ENCODE measurements around the gene PRR11.
"Not testable (repeated sequence)": the region's sequence is repeated elsewhere in the genome, so short reads cannot be mapped to it uniquely, and the experiment has no call there.

PRR11 gene

GRCh38 chr17:59174671-59175070 is 19.1 kb downstream of the PRR11 start:
- DNase-seq, result no peak
- H4K20me1 ChIP-seq (ENCODE audit: insufficient read depth, low read length), result no peaks in the 10 kb centered on the region
- H3K9ac ChIP-seq (ENCODE audit: low read length), result no peak overlapping the region
- H3K4me1 ChIP-seq (ENCODE audit: low read length), result no peaks in the 10 kb centered on the region
- no peak overlapping the region for H2AFZ ChIP-seq (ENCODE audit: low read length)
- no peaks in the 10 kb centered on the region for H3K9me3 ChIP-seq (replicated peaks; ENCODE audit: insufficient read depth, low read length)
- H3K27ac ChIP-seq (ENCODE audit: low read length), result no peak overlapping the region
- no peak overlapping the region for H3K4me3 ChIP-seq (ENCODE audit: low read length)
- H3K4me2 ChIP-seq (ENCODE audit: low read depth, low read length), result no peak overlapping the region
- H3K27me3 ChIP-seq (replicated peaks; ENCODE audit: insufficient read depth, low read length), result no peaks in the 10 kb centered on the region
- H3F3A ChIP-seq (ENCODE audit: insufficient read depth, low read length), result no peaks in the 10 kb centered on the region
- H3K9me2 ChIP-seq (replicated peaks; ENCODE audit: insufficient read depth, low read length), result no peaks in the 10 kb centered on the region
- H3K36me3 ChIP-seq (replicated peaks; ENCODE audit: insufficient read depth, low read length), result no peaks in the 10 kb centered on the region; the same call in 1 of the 2 replicates
- TF ChIP-seq CTCF (IDR thresholded peaks at IDR 0.05; ENCODE audit: low read length), result no peak
- no peak for TF ChIP-seq EZH2 (optimal IDR thresholded peaks at IDR 0.05; ENCODE audit: low read depth, low read length)
- no peak for TF ChIP-seq EZH2phosphoT487 (IDR thresholded peaks at IDR 0.05; ENCODE audit: low read length)
- H3K79me2 ChIP-seq (ENCODE audit: low read length), result peaks cover 13% of the 10 kb centered on the region

GRCh38 chr17:59175076-59175475 is 19.5 kb downstream of the PRR11 start:
- Histone ChIP-seq H3K27ac (ENCODE audit: low read length) (no peak overlapping the region), H3K9ac (ENCODE audit: low read length) (no peak overlapping the region), H4K20me1 (ENCODE audit: insufficient read depth, low read length) (no peaks in the 10 kb centered on the region), H3K79me2 (ENCODE audit: low read length) (peaks cover 11% of the 10 kb centered on the region), H3K36me3 (replicated peaks; ENCODE audit: insufficient read depth, low read length) (no peaks in the 10 kb centered on the region), H3K4me2 (ENCODE audit: low read depth, low read length) (no peak overlapping the region), H3K9me2 (replicated peaks; ENCODE audit: insufficient read depth, low read length) (no peaks in the 10 kb centered on the region), H2AFZ (ENCODE audit: low read length) (no peak overlapping the region), H3K9me3 (replicated peaks; ENCODE audit: insufficient read depth, low read length) (no peaks in the 10 kb centered on the region), H3F3A (ENCODE audit: insufficient read depth, low read length) (no peaks in the 10 kb centered on the region), H3K4me3 (ENCODE audit: low read length) (no peak overlapping the region), H3K4me1 (ENCODE audit: low read length) (no peaks in the 10 kb centered on the region), H3K27me3 (replicated peaks; ENCODE audit: insufficient read depth, low read length) (no peaks in the 10 kb centered on the region)
- DNase-seq, result no peak
- TF ChIP-seq CTCF (IDR thresholded peaks at IDR 0.05; ENCODE audit: low read length) (no peak), EZH2 (optimal IDR thresholded peaks at IDR 0.05; ENCODE audit: low read depth, low read length) (no peak), EZH2phosphoT487 (IDR thresholded peaks at IDR 0.05; ENCODE audit: low read length) (no peak)

- H3K4me3 ChIP-seq (ENCODE audit: low read length), result no peak overlapping the region
- no peak overlapping the region for H2AFZ ChIP-seq (ENCODE audit: low read length)
- peaks cover 11% of the 10 kb centered on the region for H3K79me2 ChIP-seq (ENCODE audit: low read length)
- no peaks in the 10 kb centered on the region for H3K36me3 ChIP-seq (replicated peaks; ENCODE audit: insufficient read depth, low read length)
- no peaks in the 10 kb centered on the region for H3F3A ChIP-seq (ENCODE audit: insufficient read depth, low read length)
- TF ChIP-seq CTCF (IDR thresholded peaks at IDR 0.05; ENCODE audit: low read length) (no peak), EZH2phosphoT487 (IDR thresholded peaks at IDR 0.05; ENCODE audit: low read length) (no peak), EZH2 (optimal IDR thresholded peaks at IDR 0.05; ENCODE audit: low read depth, low read length) (no peak)
- H3K9ac ChIP-seq (ENCODE audit: low read length), result no peak overlapping the region
- no peaks in the 10 kb centered on the region for H3K27me3 ChIP-seq (replicated peaks; ENCODE audit: insufficient read depth, low read length)
- H3K27ac ChIP-seq (ENCODE audit: low read length), result no peak overlapping the region
- no peaks in the 10 kb centered on the region for H3K9me3 ChIP-seq (replicated peaks; ENCODE audit: insufficient read depth, low read length)
- DNase-seq, result no peak
- no peaks in the 10 kb centered on the region for H3K4me1 ChIP-seq (ENCODE audit: low read length)
- H3K9me2 ChIP-seq (replicated peaks; ENCODE audit: insufficient read depth, low read length), result no peaks in the 10 kb centered on the region
- H3K4me2 ChIP-seq (ENCODE audit: low read depth, low read length), result no peak overlapping the region
- H4K20me1 ChIP-seq (ENCODE audit: insufficient read depth, low read length), result no peaks in the 10 kb centered on the region
Measured at GRCh38 chr17:59178266-59178985, 22.9 kb downstream of the PRR11 start.

- H3K27ac ChIP-seq (ENCODE audit: low read length); H3K9ac ChIP-seq (ENCODE audit: low read length); H4K20me1 ChIP-seq (ENCODE audit: insufficient read depth, low read length); H3K27me3 ChIP-seq (replicated peaks; ENCODE audit: insufficient read depth, low read length); H3K9me3 ChIP-seq (replicated peaks; ENCODE audit: insufficient read depth, low read length); DNase-seq; H2AFZ ChIP-seq (ENCODE audit: low read length); H3K9me2 ChIP-seq (replicated peaks; ENCODE audit: insufficient read depth, low read length); H3K4me3 ChIP-seq (ENCODE audit: low read length); H3F3A ChIP-seq (ENCODE audit: insufficient read depth, low read length); H3K36me3 ChIP-seq (replicated peaks; ENCODE audit: insufficient read depth, low read length); H3K4me1 ChIP-seq (ENCODE audit: low read length); H3K4me2 ChIP-seq (ENCODE audit: low read depth, low read length): not testable (repeated sequence)
- peaks cover 11% of the 10 kb centered on the region for H3K79me2 ChIP-seq (ENCODE audit: low read length)
Measured at GRCh38 chr17:59179601-59180000, 24.1 kb downstream of the PRR11 start.
